Measurements from ENCODE around the gene E2F6. TPM values are rescaled to one million over a fixed set of nuclear protein-coding genes. Genes with fewer than 3 reads are reported as not detected.

The E2F6 gene
- total RNA-seq, 2 donors from 2014 or later: 6.6 TPM

GRCh38 chr2:11420671-11421070 is 45.3 kb downstream of the E2F6 start:
- Histone ChIP-seq H3K9me3 (no peaks in the 10 kb centered on the region), H3K27ac (no peak overlapping the region), H3K27me3 (no peaks in the 10 kb centered on the region), H3K4me1 (no peaks in the 10 kb centered on the region), H3K36me3 (no peaks in the 10 kb centered on the region), H3K9ac (ENCODE audit: low read depth in 2 of 2, low read length in 2 of 2) (no peak overlapping the region), H3K4me3 (no peak overlapping the region)
- no peak for DNase-seq
- no peak for TF ChIP-seq CTCF (IDR thresholded peaks at IDR 0.05)
- intact Hi-C loops (cut with DNase I): no loop called here

- Histone ChIP-seq H3K27me3 (no peaks in the 10 kb centered on the region), H3K9me3 (no peaks in the 10 kb centered on the region), H3K4me1 (no peaks in the 10 kb centered on the region), H3K27ac (no peak overlapping the region), H3K9ac (ENCODE audit: low read depth in 2 of 2, low read length in 2 of 2) (no peak overlapping the region), H3K4me3 (no peak overlapping the region), H3K36me3 (no peaks in the 10 kb centered on the region)
- no peak for DNase-seq
- intact Hi-C loops (cut with DNase I): no loop called here
- TF ChIP-seq CTCF (IDR thresholded peaks at IDR 0.05): no peak
Observed at GRCh38 chr2:11420190-11420589, 45.8 kb downstream of the E2F6 start.

- Histone ChIP-seq H3K9ac (ENCODE audit: low read depth in 2 of 2, low read length in 2 of 2) (no peak overlapping the region), H3K27me3 (no peaks in the 10 kb centered on the region), H3K36me3 (no peaks in the 10 kb centered on the region), H3K4me1 (no peaks in the 10 kb centered on the region), H3K4me3 (no peak overlapping the region), H3K27ac (no peak overlapping the region), H3K9me3 (no peaks in the 10 kb centered on the region)
- DNase-seq: no peak
- TF ChIP-seq CTCF (IDR thresholded peaks at IDR 0.05): no peak
- intact Hi-C loops (cut with DNase I): no loop called here
Observed at GRCh38 chr2:11419781-11420180, 46.2 kb downstream of the E2F6 start.

- no peak overlapping the region for H3K27ac ChIP-seq
- H3K9me3 ChIP-seq: no peaks in the 10 kb centered on the region
- no peak for TF ChIP-seq CTCF (IDR thresholded peaks at IDR 0.05)
- no peaks in the 10 kb centered on the region for H3K27me3 ChIP-seq
- H3K9ac ChIP-seq (ENCODE audit: low read depth in 2 of 2, low read length in 2 of 2): no peak overlapping the region
- peak; percentile 62 for DNase-seq
- H3K4me1 ChIP-seq: no peaks in the 10 kb centered on the region
- no peaks in the 10 kb centered on the region for H3K36me3 ChIP-seq
- no peak overlapping the region for H3K4me3 ChIP-seq
- intact Hi-C loops (cut with DNase I): no loop called here
Observed at GRCh38 chr2:11417946-11418585, 47.9 kb downstream of the E2F6 start.

GRCh38 chr2:11416931-11417330 is 49.0 kb downstream of the E2F6 start:
- no peak overlapping the region for H3K9ac ChIP-seq (ENCODE audit: low read depth in 2 of 2, low read length in 2 of 2)
- intact Hi-C loops (cut with DNase I): no loop called here

More at GRCh38 chr2:11416931-11417330, 49.0 kb downstream of the E2F6 start:
- H3K27ac ChIP-seq: no peak overlapping the region
- H3K4me3 ChIP-seq: no peak overlapping the region
- H3K36me3 ChIP-seq: no peaks in the 10 kb centered on the region
- H3K9me3 ChIP-seq: no peaks in the 10 kb centered on the region
- H3K27me3 ChIP-seq: no peaks in the 10 kb centered on the region
- no peak for DNase-seq
- TF ChIP-seq CTCF (IDR thresholded peaks at IDR 0.05): no peak
- no peaks in the 10 kb centered on the region for H3K4me1 ChIP-seq

All from colonic mucosa (tissue), 4 donors.